ENCODE data around the gene LZTR1. TPM values are rescaled to one million over a fixed set of nuclear protein-coding genes. Genes with fewer than 3 reads are reported as not detected.

Gene LZTR1
- polyA plus RNA-seq, 1 of the 3 experiments (the other 2 are of a cell fraction): 37.7 TPM

DNA sequence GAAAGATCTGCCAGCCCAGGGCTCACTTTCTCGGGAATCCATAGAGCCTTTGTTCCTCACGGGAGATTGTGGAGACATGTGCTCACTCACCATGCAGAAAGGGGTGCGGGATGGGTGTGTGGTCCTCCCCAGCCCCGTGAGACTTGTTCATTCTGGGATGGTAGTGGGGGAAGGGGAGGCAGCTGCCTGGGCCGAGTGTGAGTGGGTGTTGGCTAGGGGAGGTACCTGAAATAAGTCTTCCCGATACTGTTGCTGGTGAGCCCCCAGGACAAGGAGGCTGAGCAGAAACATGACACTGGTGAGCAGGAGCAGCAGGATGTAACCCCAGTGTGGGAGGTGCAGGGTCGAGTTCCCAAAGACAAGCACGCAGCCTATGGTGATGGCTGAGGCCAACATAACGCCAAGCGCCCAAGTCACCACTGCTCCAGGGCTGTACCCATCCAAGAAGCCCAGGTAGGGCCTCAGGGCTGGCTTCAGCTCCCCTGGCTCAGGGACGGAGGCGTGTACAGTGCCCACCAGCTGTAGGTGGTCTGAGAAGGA, 47.5 kb downstream of the LZTR1 start:
- Histone ChIP-seq H3K9me2 (no peaks in the 10 kb centered on the region), H3K4me3 (ENCODE audit: low read depth in 2 of 2, low read length in 1 of 2) (no peak overlapping the region), H3K27ac (ENCODE audit: low read depth in 2 of 2, low read length in 1 of 2) (no peak overlapping the region), H3K9me3 (no peaks in the 10 kb centered on the region), H3K79me2 (ENCODE audit: insufficient read depth) (no peaks in the 10 kb centered on the region), H3F3A (replicated peaks; ENCODE audit: insufficient read depth) (no peaks in the 10 kb centered on the region), H2AFZ (ENCODE audit: low read depth) (no peak overlapping the region), H3K9ac (no peak overlapping the region), H3K27me3 (ENCODE audit: insufficient read depth) (no peaks in the 10 kb centered on the region), H3K4me2 (no peak overlapping the region), H3K36me3 (replicated peaks in 1 of 2; ENCODE audit: control insufficient read depth in 1 of 2, insufficient read depth in 2 of 2, low read length in 1 of 2) (no peaks in the 10 kb centered on the region), H3K4me1 (ENCODE audit: control insufficient read depth in 1 of 2, insufficient read depth in 2 of 2, low read depth in 1 of 2, low read length in 1 of 2) (peaks cover 0 to 21% of the 10 kb centered on the region in 2 experiments; a peak in 1 of 4 replicates), H4K20me1 (ENCODE audit: insufficient read depth) (no peaks in the 10 kb centered on the region)
- 73% methylated on average over 6 of the region's 12 CpGs for WGBS (ENCODE audit: low lambda C conversion rate)
- CTCF ChIA-PET: no interaction called here
- POLR2A ChIA-PET: interaction anchor here (0.9 kb wide), 1 partner anchor 10 kb away, joined by 4 read pairs; no protein-coding TSS in a partner anchor
- DNase-seq: no peak
- TF ChIP-seq CTCF (IDR thresholded peaks at IDR 0.05) (no peak), TEAD4 (IDR thresholded peaks at IDR 0.05; ENCODE audit: borderline replicate concordance, insufficient read depth) (no peak), RFX5 (IDR thresholded peaks at IDR 0.05; ENCODE audit: low read length) (no peak), FOSL2 (IDR thresholded peaks at IDR 0.05; ENCODE audit: borderline replicate concordance, low read depth) (no peak), CHD2 (IDR thresholded peaks at IDR 0.05; ENCODE audit: low read length, partially characterized antibody) (no peak), NFIC (IDR thresholded peaks at IDR 0.05; ENCODE audit: borderline replicate concordance) (no peak), RXRA (IDR thresholded peaks at IDR 0.05; ENCODE audit: borderline replicate concordance, low read depth) (no peak), EZH2phosphoT487 (IDR thresholded peaks at IDR 0.05; ENCODE audit: borderline replicate concordance, low read depth) (no peak), USF2 (IDR thresholded peaks at IDR 0.05; ENCODE audit: borderline replicate concordance, low read depth, low read length) (no peak), EP300 (IDR thresholded peaks at IDR 0.05; ENCODE audit: borderline replicate concordance in 1 of 2, low read depth in 1 of 2, low read length in 1 of 2) (no peak), RCOR1 (IDR thresholded peaks at IDR 0.05; ENCODE audit: low read length) (no peak)
- TF ChIP-seq, protein P1, sequence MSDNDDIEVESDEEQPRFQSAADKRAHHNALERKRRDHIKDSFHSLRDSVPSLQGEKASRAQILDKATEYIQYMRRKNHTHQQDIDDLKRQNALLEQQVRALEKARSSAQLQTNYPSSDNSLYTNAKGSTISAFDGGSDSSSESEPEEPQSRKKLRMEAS (IDR thresholded peaks at IDR 0.05; ENCODE audit: low read depth): no peak
- TF ChIP-seq, protein P2, sequence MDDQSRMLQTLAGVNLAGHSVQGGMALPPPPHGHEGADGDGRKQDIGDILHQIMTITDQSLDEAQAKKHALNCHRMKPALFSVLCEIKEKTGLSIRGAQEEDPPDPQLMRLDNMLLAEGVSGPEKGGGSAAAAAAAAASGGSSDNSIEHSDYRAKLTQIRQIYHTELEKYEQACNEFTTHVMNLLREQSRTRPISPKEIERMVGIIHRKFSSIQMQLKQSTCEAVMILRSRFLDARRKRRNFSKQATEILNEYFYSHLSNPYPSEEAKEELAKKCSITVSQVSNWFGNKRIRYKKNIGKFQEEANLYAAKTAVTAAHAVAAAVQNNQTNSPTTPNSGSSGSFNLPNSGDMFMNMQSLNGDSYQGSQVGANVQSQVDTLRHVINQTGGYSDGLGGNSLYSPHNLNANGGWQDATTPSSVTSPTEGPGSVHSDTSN (IDR thresholded peaks at IDR 0.05): no peak

Data from SK-N-SH (cell line).